Measurements from ENCODE around the gene ZNF200. TPM values are rescaled to one million over a fixed set of nuclear protein-coding genes. Genes with fewer than 3 reads are reported as not detected.

Gene ZNF200
- total RNA-seq, 1 experiment from 2014 or later = 5.0 TPM

DNA sequence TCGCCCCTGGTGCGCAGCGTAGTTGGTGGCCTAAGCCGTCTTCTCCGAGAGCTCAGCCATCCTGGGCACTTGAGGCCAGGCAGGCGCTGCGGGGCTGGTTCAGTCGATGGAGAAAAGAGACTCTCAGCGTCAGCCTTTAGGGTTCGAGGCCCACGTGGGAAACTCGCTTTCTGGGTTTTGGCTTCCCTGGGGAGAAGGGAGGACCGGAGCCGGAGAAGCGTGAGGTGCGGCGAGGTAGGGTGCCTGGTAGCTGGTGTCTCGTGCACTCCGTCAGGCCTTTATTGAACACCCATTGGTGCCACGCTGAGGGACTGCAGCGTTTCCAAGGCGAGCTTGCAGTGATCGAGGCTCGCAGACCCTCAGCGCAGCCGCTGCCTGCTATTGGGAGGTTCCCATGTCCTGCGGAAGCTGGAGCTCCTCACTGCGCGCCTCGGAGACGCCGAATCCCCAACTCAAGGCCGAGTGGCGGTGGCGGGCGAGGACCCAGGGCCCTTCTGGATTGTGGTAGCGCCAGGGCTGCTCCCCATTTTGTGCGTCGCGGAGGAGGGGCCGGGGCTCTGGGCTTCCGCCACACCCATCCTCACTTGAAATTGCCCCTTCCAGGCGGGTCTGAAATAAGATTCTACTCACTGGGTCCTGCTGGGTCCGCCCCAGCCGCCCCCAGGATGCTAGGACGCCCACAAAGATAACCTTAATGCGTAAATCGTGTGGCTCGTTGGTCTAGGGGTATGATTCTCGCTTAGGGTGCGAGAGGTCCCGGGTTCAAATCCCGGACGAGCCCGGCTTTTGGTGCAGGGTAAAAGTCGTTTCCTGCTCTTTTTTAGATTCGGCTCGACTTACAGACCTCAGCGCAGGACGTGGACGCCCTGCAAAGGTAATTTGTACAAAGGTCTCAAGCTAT is 45.8 kb downstream of the ZNF200 start:
- H3K9ac ChIP-seq (ENCODE audit: low read length) = no peak overlapping the region
- H3K36me3 ChIP-seq (ENCODE audit: low read depth, low read length) = no peaks in the 10 kb centered on the region
- no peak overlapping the region for H3K4me3 ChIP-seq (ENCODE audit: low read length)
- no peak overlapping the region for H2AFZ ChIP-seq (ENCODE audit: low read length)
- TF ChIP-seq, protein P1, sequence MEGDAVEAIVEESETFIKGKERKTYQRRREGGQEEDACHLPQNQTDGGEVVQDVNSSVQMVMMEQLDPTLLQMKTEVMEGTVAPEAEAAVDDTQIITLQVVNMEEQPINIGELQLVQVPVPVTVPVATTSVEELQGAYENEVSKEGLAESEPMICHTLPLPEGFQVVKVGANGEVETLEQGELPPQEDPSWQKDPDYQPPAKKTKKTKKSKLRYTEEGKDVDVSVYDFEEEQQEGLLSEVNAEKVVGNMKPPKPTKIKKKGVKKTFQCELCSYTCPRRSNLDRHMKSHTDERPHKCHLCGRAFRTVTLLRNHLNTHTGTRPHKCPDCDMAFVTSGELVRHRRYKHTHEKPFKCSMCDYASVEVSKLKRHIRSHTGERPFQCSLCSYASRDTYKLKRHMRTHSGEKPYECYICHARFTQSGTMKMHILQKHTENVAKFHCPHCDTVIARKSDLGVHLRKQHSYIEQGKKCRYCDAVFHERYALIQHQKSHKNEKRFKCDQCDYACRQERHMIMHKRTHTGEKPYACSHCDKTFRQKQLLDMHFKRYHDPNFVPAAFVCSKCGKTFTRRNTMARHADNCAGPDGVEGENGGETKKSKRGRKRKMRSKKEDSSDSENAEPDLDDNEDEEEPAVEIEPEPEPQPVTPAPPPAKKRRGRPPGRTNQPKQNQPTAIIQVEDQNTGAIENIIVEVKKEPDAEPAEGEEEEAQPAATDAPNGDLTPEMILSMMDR (conservative IDR thresholded peaks at IDR 0.05; ENCODE audit: low read depth, low read length) = no peak
- no peak for TF ChIP-seq EZH2phosphoT487 (IDR thresholded peaks at IDR 0.05; ENCODE audit: borderline replicate concordance, low read length)
- TF ChIP-seq EZH2 (IDR thresholded peaks at IDR 0.05; ENCODE audit: low read length, unreplicated experiment) = no peak
- POLR2A ChIA-PET (ENCODE audit: unreplicated experiment) = no interaction called here
- intact Hi-C loops (cut with micrococcal nuclease) = no loop called here
- peak; percentile 27 for DNase-seq
- H3K4me1 ChIP-seq (ENCODE audit: insufficient read depth, low read length) = no peaks in the 10 kb centered on the region
- no peak overlapping the region for H3K4me2 ChIP-seq (ENCODE audit: low read length)
- no peaks in the 10 kb centered on the region for H3K9me3 ChIP-seq (ENCODE audit: low read length)
- BruUV-seq (replicated peaks) = no TSS peak
- H3K9me2 ChIP-seq (replicated peaks; ENCODE audit: low read length) = no peaks in the 10 kb centered on the region
- no peaks in the 10 kb centered on the region for H3K27me3 ChIP-seq (ENCODE audit: low read length)
- H3K79me2 ChIP-seq (ENCODE audit: low read length) = no peaks in the 10 kb centered on the region
- H4K20me1 ChIP-seq (ENCODE audit: low read length) = no peaks in the 10 kb centered on the region
- H3K27ac ChIP-seq (ENCODE audit: low read length) = no peak overlapping the region
- H3F3A ChIP-seq (ENCODE audit: low read length, unreplicated experiment) = no peaks in the 10 kb centered on the region
- no peak; the same call in 1 of the 2 replicates for ATAC-seq
- CTCF ChIA-PET = no interaction called here

DNA sequence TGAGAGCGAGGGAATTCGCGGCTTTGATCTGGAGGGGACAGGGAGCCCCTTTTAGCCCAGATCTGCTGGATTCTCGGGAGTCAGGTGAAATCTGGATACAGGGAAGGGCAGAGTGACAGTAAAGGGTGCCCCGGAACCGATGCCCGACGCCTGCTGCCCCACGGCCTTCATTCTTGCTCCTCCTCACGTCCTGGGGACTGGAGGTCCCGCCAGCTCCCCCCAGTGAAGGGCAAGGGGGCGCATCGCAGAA is 46.4 kb downstream of the ZNF200 start:
- Histone ChIP-seq H2AFZ (ENCODE audit: low read length) (no peak overlapping the region), H3K27me3 (ENCODE audit: low read length) (no peaks in the 10 kb centered on the region), H3K4me3 (ENCODE audit: low read length) (no peak overlapping the region), H3K27ac (ENCODE audit: low read length) (no peak overlapping the region), H3K4me1 (ENCODE audit: insufficient read depth, low read length) (no peaks in the 10 kb centered on the region), H3K9me2 (replicated peaks; ENCODE audit: low read length) (no peaks in the 10 kb centered on the region), H3K9me3 (ENCODE audit: low read length) (no peaks in the 10 kb centered on the region), H4K20me1 (ENCODE audit: low read length) (no peaks in the 10 kb centered on the region), H3K9ac (ENCODE audit: low read length) (no peak overlapping the region), H3K4me2 (ENCODE audit: low read length) (no peak overlapping the region), H3F3A (ENCODE audit: low read length, unreplicated experiment) (no peaks in the 10 kb centered on the region), H3K36me3 (ENCODE audit: low read depth, low read length) (no peaks in the 10 kb centered on the region), H3K79me2 (ENCODE audit: low read length) (no peaks in the 10 kb centered on the region)
- BruUV-seq (replicated peaks) = no TSS peak
- DNase-seq = no peak
- ATAC-seq = no peak
- TF ChIP-seq, protein P1 (conservative IDR thresholded peaks at IDR 0.05; ENCODE audit: low read depth, low read length) = no peak
- TF ChIP-seq EZH2 (IDR thresholded peaks at IDR 0.05; ENCODE audit: low read length, unreplicated experiment) = no peak
- TF ChIP-seq EZH2phosphoT487 (IDR thresholded peaks at IDR 0.05; ENCODE audit: borderline replicate concordance, low read length) = no peak
- ChIA-PET CTCF (no interaction called here), POLR2A (ENCODE audit: unreplicated experiment) (no interaction called here)
- intact Hi-C loops (cut with micrococcal nuclease) = no loop called here

Measured in PC-3 (cell line).